Measurements from ENCODE around the gene ARID1B. TPM values are rescaled to one million over a fixed set of nuclear protein-coding genes. Genes with fewer than 3 reads are reported as not detected.

Gene ARID1B
- total and polyA plus RNA-seq, 2 donors (not counting 1 experiment from before 2014, with no cell fraction given) = 47.2 to 280 TPM

DNA sequence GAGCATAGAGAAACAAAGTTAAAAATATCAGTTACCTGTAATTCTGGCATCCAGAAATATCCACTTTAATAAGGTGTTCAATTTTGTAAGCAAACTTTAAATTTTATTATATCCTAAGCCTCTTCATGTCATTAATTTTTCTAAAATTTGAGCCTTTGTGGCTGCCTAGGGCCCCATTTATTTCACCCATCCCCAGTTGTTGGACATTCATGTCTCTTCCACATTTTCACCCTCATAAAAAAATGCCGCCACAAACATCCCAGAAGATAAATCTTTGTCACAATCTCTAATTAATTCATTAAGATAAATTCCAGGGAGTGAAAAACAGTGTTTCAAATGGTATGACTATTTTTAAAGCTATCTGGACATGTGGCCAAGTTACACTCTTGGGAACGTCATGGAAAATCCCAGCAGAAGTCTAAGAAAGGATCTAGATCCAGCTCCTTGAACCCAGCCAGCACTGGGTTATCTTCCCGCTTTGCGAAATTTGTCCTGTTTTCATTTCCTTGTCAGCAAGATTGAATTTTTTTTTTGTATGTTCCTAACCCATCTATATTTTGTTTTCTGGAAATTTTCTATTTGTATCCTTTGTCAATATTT is 448.9 kb downstream of the ARID1B start:
- Histone ChIP-seq H3K27ac (ENCODE audit: low read length in 2 of 2) (no peak overlapping the region), H2AFZ (ENCODE audit: insufficient read depth, low read depth, low read length, poor library complexity, severe bottlenecking) (no peak overlapping the region), H4K20me1 (ENCODE audit: control insufficient read depth, insufficient read depth, low read length, poor library complexity, severe bottlenecking) (peaks cover 7% of the 10 kb centered on the region), H3K79me2 (ENCODE audit: control insufficient read depth, insufficient read depth, low read length) (no peaks in the 10 kb centered on the region), H3K27me3 (replicated peaks in 1 of 4; ENCODE audit: control extremely low read depth in 1 of 4, control insufficient read depth in 3 of 4, insufficient read depth in 4 of 4, low read length in 3 of 4) (peaks cover 0 to 28% (median 4%) of the 10 kb centered on the region in 4 experiments), H3K4me1 (ENCODE audit: control insufficient read depth in 2 of 2, insufficient read depth in 2 of 2, low read length in 2 of 2) (peaks cover 41 to 49% of the 10 kb centered on the region in 2 donors), H3K9ac (ENCODE audit: low read length) (no peak overlapping the region), H3K4me2 (replicated peaks; ENCODE audit: low read depth, low read length, poor library complexity, severe bottlenecking) (no peak overlapping the region), H3K9me3 (ENCODE audit: control extremely low read depth in 1 of 3, control insufficient read depth in 2 of 3, insufficient read depth in 1 of 3, low read length in 2 of 3) (peaks cover 0 to 7% (median 0%) of the 10 kb centered on the region in 3 donors), H3K4me3 (ENCODE audit: control extremely low read depth in 1 of 5, extremely low read depth in 1 of 5, insufficient read depth in 1 of 5, low read depth in 2 of 5, low read length in 4 of 5) (no peak overlapping the region), H3K36me3 (replicated peaks in 1 of 2; ENCODE audit: control extremely low read depth in 1 of 2, control insufficient read depth in 1 of 2, extremely low read depth in 1 of 2, insufficient read depth in 2 of 2, low read length in 1 of 2) (no peaks in the 10 kb centered on the region)
- ATAC-seq (ENCODE audit: low read depth) (no peak), DNase-seq (no peak)
- WGBS (ENCODE audit: insufficient coverage) = 79% methylated on average over 1 of the region's 4 CpGs
- CTCF ChIA-PET = interaction anchor here (1.0 to 1.6 kb wide), 3 partner anchors 9 to 49 kb away, joined by 3 to 6 read pairs (median 4); no protein-coding TSS in a partner anchor
- Mint-ChIP-seq H3K4me1 (peaks cover 44% of the 10 kb centered on the region), H3K27me3 (peaks cover 11% of the 10 kb centered on the region), H3K9me3 (ENCODE audit: insufficient read depth) (no peaks in the 10 kb centered on the region), H3K27ac (no peak overlapping the region), H3K4me3 (no peak overlapping the region)
- TF ChIP-seq, protein P1, sequence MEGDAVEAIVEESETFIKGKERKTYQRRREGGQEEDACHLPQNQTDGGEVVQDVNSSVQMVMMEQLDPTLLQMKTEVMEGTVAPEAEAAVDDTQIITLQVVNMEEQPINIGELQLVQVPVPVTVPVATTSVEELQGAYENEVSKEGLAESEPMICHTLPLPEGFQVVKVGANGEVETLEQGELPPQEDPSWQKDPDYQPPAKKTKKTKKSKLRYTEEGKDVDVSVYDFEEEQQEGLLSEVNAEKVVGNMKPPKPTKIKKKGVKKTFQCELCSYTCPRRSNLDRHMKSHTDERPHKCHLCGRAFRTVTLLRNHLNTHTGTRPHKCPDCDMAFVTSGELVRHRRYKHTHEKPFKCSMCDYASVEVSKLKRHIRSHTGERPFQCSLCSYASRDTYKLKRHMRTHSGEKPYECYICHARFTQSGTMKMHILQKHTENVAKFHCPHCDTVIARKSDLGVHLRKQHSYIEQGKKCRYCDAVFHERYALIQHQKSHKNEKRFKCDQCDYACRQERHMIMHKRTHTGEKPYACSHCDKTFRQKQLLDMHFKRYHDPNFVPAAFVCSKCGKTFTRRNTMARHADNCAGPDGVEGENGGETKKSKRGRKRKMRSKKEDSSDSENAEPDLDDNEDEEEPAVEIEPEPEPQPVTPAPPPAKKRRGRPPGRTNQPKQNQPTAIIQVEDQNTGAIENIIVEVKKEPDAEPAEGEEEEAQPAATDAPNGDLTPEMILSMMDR (IDR thresholded peaks at IDR 0.05) = no peak
- TF ChIP-seq EZH2 (IDR thresholded peaks at IDR 0.05; ENCODE audit: borderline replicate concordance, insufficient read depth, low read depth, low read length, poor library complexity, severe bottlenecking) = no peak
- POLR2A ChIA-PET = no interaction called here
- intact Hi-C loops (cut with micrococcal nuclease) = no loop called here

DNA sequence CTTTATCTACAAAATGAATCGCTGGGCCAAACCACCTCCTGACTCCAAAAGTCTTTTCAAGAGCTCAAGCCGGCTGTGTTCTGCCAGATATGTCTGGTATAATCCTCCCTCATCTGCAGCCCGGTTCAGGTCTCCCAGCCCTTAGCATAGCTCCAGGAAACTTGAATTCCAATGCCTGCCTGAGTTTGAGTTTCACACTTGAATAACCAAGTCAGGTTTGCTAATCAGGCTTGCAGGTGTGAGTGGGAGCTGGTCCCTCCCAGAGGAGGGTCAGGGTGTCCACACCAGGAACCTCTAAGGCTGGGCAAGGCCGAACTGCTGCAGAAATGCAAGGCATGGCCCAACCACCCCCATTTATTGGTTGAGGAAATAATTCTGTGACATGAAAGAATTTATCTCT is 449.6 kb downstream of the ARID1B start:
- 94% methylated on average over 3 of the region's 4 CpGs for WGBS (ENCODE audit: insufficient coverage)
- Histone ChIP-seq H3K4me1 (ENCODE audit: control insufficient read depth in 2 of 2, insufficient read depth in 2 of 2, low read length in 2 of 2) (peaks cover 35 to 43% of the 10 kb centered on the region in 2 donors), H3K79me2 (ENCODE audit: control insufficient read depth, insufficient read depth, low read length) (no peaks in the 10 kb centered on the region), H3K9me3 (ENCODE audit: control extremely low read depth in 1 of 3, control insufficient read depth in 2 of 3, insufficient read depth in 1 of 3, low read length in 2 of 3) (peaks cover 0 to 7% (median 0%) of the 10 kb centered on the region in 3 donors), H3K4me2 (replicated peaks; ENCODE audit: low read depth, low read length, poor library complexity, severe bottlenecking) (no peak overlapping the region), H3K27me3 (replicated peaks in 1 of 4; ENCODE audit: control extremely low read depth in 1 of 4, control insufficient read depth in 3 of 4, insufficient read depth in 4 of 4, low read length in 3 of 4) (peaks cover 0 to 28% (median 6%) of the 10 kb centered on the region in 4 experiments), H4K20me1 (ENCODE audit: control insufficient read depth, insufficient read depth, low read length, poor library complexity, severe bottlenecking) (peaks cover 7% of the 10 kb centered on the region), H3K27ac (ENCODE audit: low read length in 2 of 2) (no peak overlapping the region), H3K36me3 (replicated peaks in 1 of 2; ENCODE audit: control extremely low read depth in 1 of 2, control insufficient read depth in 1 of 2, extremely low read depth in 1 of 2, insufficient read depth in 2 of 2, low read length in 1 of 2) (no peaks in the 10 kb centered on the region), H3K9ac (ENCODE audit: low read length) (no peak overlapping the region), H3K4me3 (ENCODE audit: control extremely low read depth in 1 of 5, extremely low read depth in 1 of 5, insufficient read depth in 1 of 5, low read depth in 2 of 5, low read length in 4 of 5) (no peak overlapping the region), H2AFZ (ENCODE audit: insufficient read depth, low read depth, low read length, poor library complexity, severe bottlenecking) (no peak overlapping the region)
- ChIA-PET CTCF (interaction anchor here (1.2 to 1.6 kb wide), 2 partner anchors 9 to 48 kb away, joined by 4 to 6 read pairs; no protein-coding TSS in a partner anchor), POLR2A (no interaction called here)
- intact Hi-C loops (cut with micrococcal nuclease) = no loop called here
- Mint-ChIP-seq H3K9me3 (ENCODE audit: insufficient read depth) (no peaks in the 10 kb centered on the region), H3K4me1 (peaks cover 39% of the 10 kb centered on the region), H3K27ac (no peak overlapping the region), H3K4me3 (no peak overlapping the region), H3K27me3 (peaks cover 17% of the 10 kb centered on the region)
- DNase-seq (no peak), ATAC-seq (ENCODE audit: low read depth) (no peak)
- TF ChIP-seq, protein P1 (IDR thresholded peaks at IDR 0.05) = no peak
- TF ChIP-seq EZH2 (IDR thresholded peaks at IDR 0.05; ENCODE audit: borderline replicate concordance, insufficient read depth, low read depth, low read length, poor library complexity, severe bottlenecking) = no peak
